ENCODE data around the gene PCNX2. TPM values are rescaled to one million over a fixed set of nuclear protein-coding genes. Genes with fewer than 3 reads are reported as not detected.

PCNX2 gene
- total RNA-seq, 2 experiments from 2014 or later = 46.4 to 49.4 TPM

DNA sequence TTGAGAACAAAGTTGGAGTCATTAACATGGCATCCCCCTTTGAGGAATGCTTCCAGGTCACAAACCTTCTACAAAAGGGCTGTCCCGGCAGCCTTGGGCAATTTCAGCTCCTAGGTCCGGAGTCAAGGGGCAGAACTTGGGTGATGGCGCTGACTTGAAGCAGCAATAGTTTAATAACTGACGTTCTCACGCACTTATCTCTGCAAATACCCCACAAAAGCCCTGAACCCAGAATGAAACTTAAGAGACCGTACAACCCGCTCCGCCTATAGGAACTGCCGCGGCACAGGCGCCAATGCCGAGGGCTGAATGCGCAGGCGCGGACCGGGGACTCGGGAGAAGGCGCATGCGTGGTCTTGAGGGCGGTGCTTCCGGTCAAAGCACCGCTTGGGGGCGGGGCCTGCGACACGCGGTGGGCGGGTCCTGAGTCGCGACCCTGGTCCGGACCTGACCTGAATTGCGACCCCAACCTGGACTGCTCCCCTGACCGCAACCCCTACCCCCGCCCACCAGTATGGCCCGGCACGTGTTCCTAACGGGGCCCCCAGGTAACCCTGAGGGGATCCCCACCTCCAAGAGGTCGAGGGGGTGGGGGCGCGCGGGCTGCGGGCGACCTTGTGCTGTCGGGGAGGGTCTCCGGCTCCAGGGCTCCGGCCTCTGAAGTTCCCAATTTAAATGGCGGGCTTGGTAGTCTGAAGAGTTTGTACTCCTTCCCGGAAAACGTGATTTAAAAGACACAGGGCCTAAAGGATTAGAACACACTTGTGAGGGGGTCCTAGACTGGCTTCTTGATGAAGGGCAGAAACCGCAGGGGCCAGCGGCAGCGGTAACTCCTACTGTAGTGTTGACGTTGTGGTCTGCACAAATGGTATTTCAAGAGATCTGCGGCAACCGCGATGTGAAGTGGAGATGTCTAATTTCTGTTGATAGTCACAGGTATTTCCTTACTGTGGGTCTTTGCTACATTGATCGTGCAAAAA, 345.0 kb downstream of the PCNX2 start, which contains the start of gene NTPCR:
Gene NTPCR, plus strand, starts transcription at position 415 of the 980 bp plus-strand sequence. Its CDS starts 100 bp downstream, at position 515.
- peak within 1 kb of the TSS; percentile 96 for H3K4me3 Mint-ChIP-seq
- ChIA-PET POLR2A (interaction anchor here (1.0 to 2.1 kb wide), 3 partner anchors 25 to 27 kb away, joined by 4 to 7 read pairs (median 6); no protein-coding TSS in a partner anchor), CTCF (no interaction called here)
- no peaks in the 10 kb centered on the region for H3K36me3 ChIP-seq (ENCODE audit: insufficient read depth, low read length)
- peaks cover 25% of the 10 kb centered on the region for H3K36me3 Mint-ChIP-seq (ENCODE audit: low read depth)
- H3K4me1 ChIP-seq (ENCODE audit: insufficient read depth, low read length) = peaks cover 27% of the 10 kb centered on the region
- peak within 1 kb of the TSS; percentile 83 for H3K27ac Mint-ChIP-seq
- peak within 1 kb of the TSS; percentile 85 for H3K4me3 ChIP-seq (ENCODE audit: low read length)
- H3K4me1 Mint-ChIP-seq (ENCODE audit: low read depth) = peaks cover 54% of the 10 kb centered on the region
- TF ChIP-seq, protein P1, sequence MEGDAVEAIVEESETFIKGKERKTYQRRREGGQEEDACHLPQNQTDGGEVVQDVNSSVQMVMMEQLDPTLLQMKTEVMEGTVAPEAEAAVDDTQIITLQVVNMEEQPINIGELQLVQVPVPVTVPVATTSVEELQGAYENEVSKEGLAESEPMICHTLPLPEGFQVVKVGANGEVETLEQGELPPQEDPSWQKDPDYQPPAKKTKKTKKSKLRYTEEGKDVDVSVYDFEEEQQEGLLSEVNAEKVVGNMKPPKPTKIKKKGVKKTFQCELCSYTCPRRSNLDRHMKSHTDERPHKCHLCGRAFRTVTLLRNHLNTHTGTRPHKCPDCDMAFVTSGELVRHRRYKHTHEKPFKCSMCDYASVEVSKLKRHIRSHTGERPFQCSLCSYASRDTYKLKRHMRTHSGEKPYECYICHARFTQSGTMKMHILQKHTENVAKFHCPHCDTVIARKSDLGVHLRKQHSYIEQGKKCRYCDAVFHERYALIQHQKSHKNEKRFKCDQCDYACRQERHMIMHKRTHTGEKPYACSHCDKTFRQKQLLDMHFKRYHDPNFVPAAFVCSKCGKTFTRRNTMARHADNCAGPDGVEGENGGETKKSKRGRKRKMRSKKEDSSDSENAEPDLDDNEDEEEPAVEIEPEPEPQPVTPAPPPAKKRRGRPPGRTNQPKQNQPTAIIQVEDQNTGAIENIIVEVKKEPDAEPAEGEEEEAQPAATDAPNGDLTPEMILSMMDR (IDR thresholded peaks at IDR 0.05) = no peak
- no peaks in the 10 kb centered on the region for H3K27me3 ChIP-seq (ENCODE audit: control insufficient read depth in 1 of 2, insufficient read depth in 2 of 2, low read length in 2 of 2)
- DNase-seq (peak; percentile 86 to 98 (median 94)), ATAC-seq (ENCODE audit: poor library complexity) (peak; percentile 83)
- H3K9me3 ChIP-seq (ENCODE audit: control insufficient read depth in 1 of 2, insufficient read depth in 1 of 2, low read length in 2 of 2) = no peaks in the 10 kb centered on the region
- H3K27ac ChIP-seq (ENCODE audit: low read depth in 1 of 2, low read length in 2 of 2) = peak within 1 kb of the TSS; percentile 56 to 66
- H3K9me3 Mint-ChIP-seq = no peaks in the 10 kb centered on the region
- intact Hi-C loops (cut with DNase I, micrococcal nuclease) = loop anchor here (1.0 to 10.0 kb wide), 3 partner anchors 26 to 313 kb away; partner anchors contain the start of gene MAP10 (in 1 of the 2)
- H3K27me3 Mint-ChIP-seq = no peaks in the 10 kb centered on the region

DNA sequence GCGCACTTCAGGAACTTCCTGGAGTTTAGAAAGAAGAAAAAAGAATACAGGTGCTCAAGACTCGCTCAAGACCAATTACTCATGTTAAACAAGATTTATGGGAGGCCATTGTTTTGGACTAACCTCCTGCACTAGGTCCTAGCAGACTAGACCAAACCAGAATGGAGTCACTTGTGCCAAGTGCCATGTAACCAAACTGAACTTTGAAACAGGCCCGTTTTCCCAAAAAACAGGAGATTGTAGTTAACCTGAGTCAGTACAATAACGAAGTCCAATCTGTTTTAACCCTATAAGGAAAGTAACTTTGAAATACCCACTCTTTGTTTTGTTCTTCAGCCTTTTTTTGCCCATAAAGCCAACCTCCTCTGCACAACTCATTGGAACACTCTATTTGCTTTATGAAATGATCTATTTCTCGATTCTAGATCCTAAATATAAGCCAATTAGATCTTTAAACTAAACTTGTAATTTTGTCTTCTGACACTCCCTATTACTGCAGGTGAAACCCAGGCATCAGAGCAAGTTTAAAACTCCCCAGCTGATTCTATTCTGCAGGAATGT, 345.8 kb downstream of the PCNX2 start:
- Histone ChIP-seq H3K27me3 (ENCODE audit: control insufficient read depth in 1 of 2, insufficient read depth in 2 of 2, low read length in 2 of 2) (no peaks in the 10 kb centered on the region), H3K36me3 (ENCODE audit: insufficient read depth, low read length) (no peaks in the 10 kb centered on the region), H3K4me1 (ENCODE audit: insufficient read depth, low read length) (peaks cover 30% of the 10 kb centered on the region), H3K9me3 (ENCODE audit: control insufficient read depth in 1 of 2, insufficient read depth in 1 of 2, low read length in 2 of 2) (no peaks in the 10 kb centered on the region), H3K4me3 (ENCODE audit: low read length) (peak overlapping the region; percentile 85), H3K27ac (ENCODE audit: low read depth in 1 of 2, low read length in 2 of 2) (peak overlapping the region; percentile 56 to 66)
- Mint-ChIP-seq H3K27me3 (no peaks in the 10 kb centered on the region), H3K36me3 (ENCODE audit: low read depth) (peaks cover 20% of the 10 kb centered on the region), H3K4me1 (ENCODE audit: low read depth) (peaks cover 53% of the 10 kb centered on the region), H3K27ac (peak overlapping the region; percentile 83), H3K4me3 (peak overlapping the region; percentile 96), H3K9me3 (no peaks in the 10 kb centered on the region)
- ATAC-seq (ENCODE audit: poor library complexity) = no peak
- intact Hi-C loops (cut with DNase I, micrococcal nuclease) = loop anchor here (1.0 to 10.0 kb wide), 5 partner anchors 25 to 375 kb away; partner anchors contain the start of genes MAP10 (in 1 of the 2) and MAP3K21 (in 1 of the 2)
- POLR2A ChIA-PET = interaction anchor here (1.1 to 2.1 kb wide), 2 partner anchors 24 to 26 kb away, joined by 4 to 7 read pairs; no protein-coding TSS in a partner anchor
- DNase-seq = no peak
- CTCF ChIA-PET = no interaction called here
- TF ChIP-seq, protein P1 (IDR thresholded peaks at IDR 0.05) = no peak

DNA sequence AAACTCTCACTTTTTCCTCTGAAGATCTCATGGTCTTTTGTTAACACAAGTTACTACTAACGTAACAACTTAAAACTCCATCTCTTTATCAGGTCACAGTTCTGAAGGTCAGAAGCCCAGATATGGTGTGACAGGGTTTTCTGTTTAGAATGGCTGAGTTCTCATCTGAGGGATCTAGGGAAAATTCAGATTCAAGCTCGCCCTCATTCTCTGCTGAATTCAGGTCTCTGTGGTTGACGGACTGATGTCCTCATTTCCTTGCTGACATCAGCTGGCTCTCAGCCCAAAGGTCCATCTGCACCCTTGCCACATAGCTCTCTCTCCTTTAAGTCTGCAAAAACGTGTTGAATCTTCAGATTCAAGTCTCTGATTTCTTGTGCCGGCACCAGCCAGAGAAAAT, 351.2 kb downstream of the PCNX2 start:
- TF ChIP-seq, protein P1 (IDR thresholded peaks at IDR 0.05) = no peak
- Histone ChIP-seq H3K36me3 (ENCODE audit: insufficient read depth, low read length) (no peaks in the 10 kb centered on the region), H3K4me3 (ENCODE audit: low read length) (no peak overlapping the region), H3K27ac (ENCODE audit: low read depth in 1 of 2, low read length in 2 of 2) (no peak overlapping the region), H3K27me3 (ENCODE audit: control insufficient read depth in 1 of 2, insufficient read depth in 2 of 2, low read length in 2 of 2) (no peaks in the 10 kb centered on the region), H3K4me1 (ENCODE audit: insufficient read depth, low read length) (peaks cover 14% of the 10 kb centered on the region), H3K9me3 (ENCODE audit: control insufficient read depth in 1 of 2, insufficient read depth in 1 of 2, low read length in 2 of 2) (no peaks in the 10 kb centered on the region)
- no peak for DNase-seq
- H3K9me3 Mint-ChIP-seq = no peaks in the 10 kb centered on the region
- H3K27me3 Mint-ChIP-seq = no peaks in the 10 kb centered on the region
- ATAC-seq (ENCODE audit: poor library complexity) = no peak
- POLR2A ChIA-PET = interaction anchor here (3.5 kb wide), 1 partner anchor 20 kb away, joined by 11 read pairs; no protein-coding TSS in a partner anchor
- no peak overlapping the region for H3K4me3 Mint-ChIP-seq
- no peak overlapping the region for H3K27ac Mint-ChIP-seq
- H3K4me1 Mint-ChIP-seq (ENCODE audit: low read depth) = peaks cover 28% of the 10 kb centered on the region
- H3K36me3 Mint-ChIP-seq (ENCODE audit: low read depth) = no peaks in the 10 kb centered on the region
- intact Hi-C loops (cut with DNase I, micrococcal nuclease) = loop anchor here in 1 of 2 experiments (10.0 kb wide), 2 partner anchors 340 to 380 kb away; partner anchors contain the start of gene MAP3K21
- CTCF ChIA-PET = no interaction called here
